A549 treated with CpdA at 1 μM for 4 hours (cell line): ENCODE data around the gene CPXM1. TPM values are rescaled to one million over a fixed set of nuclear protein-coding genes. Genes with fewer than 3 reads are reported as not detected.

Source experiments
- total RNA-seq: library from RNA; stranded (reverse); fragments of 200-300 nt; extraction: Qiagen RNA extraction; gene quantifications from 5 replicates; pipeline ENCODE4 v1.2.3, GENCODE V29; 2022; ENCODE audit warnings: low read depth

Gene CPXM1
- total RNA-seq, result not detected in 5 replicates

GRCh38 chr20:2800521-2801285 is at the start of gene CPXM1:
CPXM1 (minus strand) TSS chr20:2800627; CDS start chr20:2800572, 55 bp downstream.

GRCh38 chr20:2840138-2840966 is 39.9 kb upstream of the CPXM1 start, which contains the start of the genes PCED1A and VPS16:
PCED1A (minus strand) TSS chr20:2840655; CDS start chr20:2839912, 743 bp downstream.
VPS16 (plus strand) TSS chr20:2840745; CDS start chr20:2840775, 30 bp downstream.

GRCh38 chr20:2816030-2816582 is 15.7 kb upstream of the CPXM1 start, which contains the start of gene TMEM239:
TMEM239 (plus strand) TSS chr20:2816364; CDS start chr20:2816555, 191 bp downstream.

GRCh38 chr20:2814587-2815051 is 14.2 kb upstream of the CPXM1 start, which contains the start of gene C20orf141:
C20orf141 (plus strand) TSS chr20:2814987; CDS start chr20:2815185, 198 bp downstream.

Other genes starting within 250 kb of the CPXM1 start
- gene NOP56, start 148.0 kb downstream of the CPXM1 start, total RNA-seq, result 593 to 697 TPM (median 621 TPM) in 5 replicates
- gene IDH3B, start 136.4 kb downstream of the CPXM1 start, total RNA-seq, result 128 to 135 TPM (median 133 TPM) in 5 replicates
- 2.2 to 4.7 TPM (median 2.4 TPM) in 5 replicates for gene EBF4, start 107.8 kb downstream of the CPXM1 start, total RNA-seq
- gene C20orf141, start 14.4 kb upstream of the CPXM1 start, total RNA-seq, result 0.22 to 0.55 TPM (median 0.35 TPM) in 4 of 5 replicates, not detected in the other
- not detected in 5 replicates for gene TMEM239, start 15.7 kb upstream of the CPXM1 start, total RNA-seq
- 20.5 to 32.2 TPM (median 30.2 TPM) in 5 replicates for gene PCED1A, start 40.0 kb upstream of the CPXM1 start, total RNA-seq
- 27.4 to 36.9 TPM (median 31.6 TPM) in 5 replicates for gene VPS16, start 40.1 kb upstream of the CPXM1 start, total RNA-seq
- gene PTPRA, start 72.9 kb upstream of the CPXM1 start, total RNA-seq, result 32.1 to 40.1 TPM (median 37.5 TPM) in 5 replicates
- gene GNRH2, start 243.0 kb upstream of the CPXM1 start, total RNA-seq, result 0.15 to 0.37 TPM (median 0.20 TPM) in 3 of 5 replicates, not detected in the others
- 106 to 168 TPM (median 150 TPM) in 5 replicates for gene MRPS26, start 245.4 kb upstream of the CPXM1 start, total RNA-seq